HepG2 (cell line): ENCODE data around the gene RPL38.
A peak's percentile ranks its signal among the peaks of the same experiment; 100 is the strongest.

Source experiments
- BHLHE40 ChIP-seq: IDR thresholded peaks from 2 replicates; pipeline ENCODE4 v1.6.1; 2011; ENCODE audit warnings: low read length, improper control_type of control experiment
- IRF2 ChIP-seq: IDR thresholded peaks from 2 replicates; pipeline ENCODE4 v1.6.1; 2018; ENCODE audit warnings: missing genetic modification reagents, missing compliant biosample characterization
- MEF2D ChIP-seq: sonication (generic); formaldehyde crosslinking; IDR thresholded peaks from 2 replicates; pipeline ENCODE4 v1.5.1; 2020; ENCODE audit warnings: mild to moderate bottlenecking, missing genetic modification reagents
- NFE2L1 ChIP-seq: sonication (generic); formaldehyde crosslinking; IDR thresholded peaks from 2 replicates; pipeline ENCODE4 v1.4.0; 2020; ENCODE audit warnings: missing genetic modification reagents, mild to moderate bottlenecking, borderline replicate concordance
- SMAD9 ChIP-seq: sonication (generic); formaldehyde crosslinking; IDR thresholded peaks from 2 replicates; pipeline ENCODE4 v1.5.1; 2020; ENCODE audit warnings: mild to moderate bottlenecking, missing genetic modification reagents
- TF ChIP-seq, protein P1 (sequence below): sonication (generic); formaldehyde crosslinking; IDR thresholded peaks from 2 replicates; pipeline ENCODE4 v1.5.0; 2020; ENCODE audit warnings: mild to moderate bottlenecking, missing genetic modification reagents, moderate library complexity
- TF ChIP-seq, protein P2 (sequence below), 2 experiments: IDR thresholded peaks; 2 replicates each; pipeline ENCODE4 v1.6.1; 2011 to 2012; ENCODE audit warnings: low read length in 2 of 2, borderline replicate concordance in 1 of 2, low read depth in 1 of 2, mild to moderate bottlenecking in 1 of 2, moderate library complexity in 1 of 2

DNA sequence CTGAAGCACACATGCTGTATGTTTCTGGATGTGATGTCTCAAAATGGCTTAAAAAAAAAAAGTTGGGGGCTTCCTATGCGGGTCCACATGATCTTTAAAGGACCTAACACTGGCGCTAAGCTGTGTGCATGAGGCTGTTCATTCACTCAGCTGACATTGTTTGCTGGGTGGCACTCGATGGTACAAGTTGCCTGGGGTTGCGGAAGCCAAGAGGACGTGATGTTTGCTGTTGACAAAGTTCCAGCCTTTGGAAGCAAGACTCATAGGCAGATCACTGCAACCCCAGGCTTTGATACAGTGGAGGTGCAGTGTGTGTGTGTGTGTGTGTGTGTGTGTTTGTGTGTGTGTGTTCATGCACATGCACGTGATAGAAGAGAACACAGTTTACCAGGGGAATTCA, 41.1 kb downstream of the RPL38 start:
- TF ChIP-seq MEF2D (CRISPR knock-in tag): no peak
- TF ChIP-seq, protein P1, sequence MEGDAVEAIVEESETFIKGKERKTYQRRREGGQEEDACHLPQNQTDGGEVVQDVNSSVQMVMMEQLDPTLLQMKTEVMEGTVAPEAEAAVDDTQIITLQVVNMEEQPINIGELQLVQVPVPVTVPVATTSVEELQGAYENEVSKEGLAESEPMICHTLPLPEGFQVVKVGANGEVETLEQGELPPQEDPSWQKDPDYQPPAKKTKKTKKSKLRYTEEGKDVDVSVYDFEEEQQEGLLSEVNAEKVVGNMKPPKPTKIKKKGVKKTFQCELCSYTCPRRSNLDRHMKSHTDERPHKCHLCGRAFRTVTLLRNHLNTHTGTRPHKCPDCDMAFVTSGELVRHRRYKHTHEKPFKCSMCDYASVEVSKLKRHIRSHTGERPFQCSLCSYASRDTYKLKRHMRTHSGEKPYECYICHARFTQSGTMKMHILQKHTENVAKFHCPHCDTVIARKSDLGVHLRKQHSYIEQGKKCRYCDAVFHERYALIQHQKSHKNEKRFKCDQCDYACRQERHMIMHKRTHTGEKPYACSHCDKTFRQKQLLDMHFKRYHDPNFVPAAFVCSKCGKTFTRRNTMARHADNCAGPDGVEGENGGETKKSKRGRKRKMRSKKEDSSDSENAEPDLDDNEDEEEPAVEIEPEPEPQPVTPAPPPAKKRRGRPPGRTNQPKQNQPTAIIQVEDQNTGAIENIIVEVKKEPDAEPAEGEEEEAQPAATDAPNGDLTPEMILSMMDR (CRISPR knock-in tag): no peak
- peak; percentile 79 for TF ChIP-seq BHLHE40
- no peak for TF ChIP-seq IRF2 (CRISPR knock-in tag)
- no peak for TF ChIP-seq NFE2L1 (CRISPR knock-in tag)
- TF ChIP-seq, protein P2, sequence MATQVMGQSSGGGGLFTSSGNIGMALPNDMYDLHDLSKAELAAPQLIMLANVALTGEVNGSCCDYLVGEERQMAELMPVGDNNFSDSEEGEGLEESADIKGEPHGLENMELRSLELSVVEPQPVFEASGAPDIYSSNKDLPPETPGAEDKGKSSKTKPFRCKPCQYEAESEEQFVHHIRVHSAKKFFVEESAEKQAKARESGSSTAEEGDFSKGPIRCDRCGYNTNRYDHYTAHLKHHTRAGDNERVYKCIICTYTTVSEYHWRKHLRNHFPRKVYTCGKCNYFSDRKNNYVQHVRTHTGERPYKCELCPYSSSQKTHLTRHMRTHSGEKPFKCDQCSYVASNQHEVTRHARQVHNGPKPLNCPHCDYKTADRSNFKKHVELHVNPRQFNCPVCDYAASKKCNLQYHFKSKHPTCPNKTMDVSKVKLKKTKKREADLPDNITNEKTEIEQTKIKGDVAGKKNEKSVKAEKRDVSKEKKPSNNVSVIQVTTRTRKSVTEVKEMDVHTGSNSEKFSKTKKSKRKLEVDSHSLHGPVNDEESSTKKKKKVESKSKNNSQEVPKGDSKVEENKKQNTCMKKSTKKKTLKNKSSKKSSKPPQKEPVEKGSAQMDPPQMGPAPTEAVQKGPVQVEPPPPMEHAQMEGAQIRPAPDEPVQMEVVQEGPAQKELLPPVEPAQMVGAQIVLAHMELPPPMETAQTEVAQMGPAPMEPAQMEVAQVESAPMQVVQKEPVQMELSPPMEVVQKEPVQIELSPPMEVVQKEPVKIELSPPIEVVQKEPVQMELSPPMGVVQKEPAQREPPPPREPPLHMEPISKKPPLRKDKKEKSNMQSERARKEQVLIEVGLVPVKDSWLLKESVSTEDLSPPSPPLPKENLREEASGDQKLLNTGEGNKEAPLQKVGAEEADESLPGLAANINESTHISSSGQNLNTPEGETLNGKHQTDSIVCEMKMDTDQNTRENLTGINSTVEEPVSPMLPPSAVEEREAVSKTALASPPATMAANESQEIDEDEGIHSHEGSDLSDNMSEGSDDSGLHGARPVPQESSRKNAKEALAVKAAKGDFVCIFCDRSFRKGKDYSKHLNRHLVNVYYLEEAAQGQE (IDR thresholded peaks at IDR 0.05; ENCODE audit: borderline replicate concordance in 1 of 2, low read depth in 1 of 2, low read length in 2 of 2): no peak
- no peak for TF ChIP-seq SMAD9 (CRISPR knock-in tag)
